CD4-positive, alpha-beta T cell treated with Interleukin-17A for 1 hour (primary cell): ENCODE results near the gene EHMT1.

Experiments
- DNase-seq: peaks from one replicate; pipeline ENCODE4 v3.0.0-alpha.2; 2020

EHMT1 gene

GRCh38 chr9:137676998-137677397, 58.2 kb downstream of the EHMT1 start:
- no peak for DNase-seq

GRCh38 chr9:137678202-137678601, 59.4 kb downstream of the EHMT1 start:
- no peak for DNase-seq

- no peak for DNase-seq
Measured at GRCh38 chr9:137679249-137679648, 60.4 kb downstream of the EHMT1 start.

GRCh38 chr9:137679695-137680305, 61.0 kb downstream of the EHMT1 start:
- DNase-seq, result no peak

- no peak for DNase-seq
Measured at GRCh38 chr9:137680444-137681358, 61.9 kb downstream of the EHMT1 start.

GRCh38 chr9:137682428-137683105, 63.8 kb downstream of the EHMT1 start:
- no peak for DNase-seq

- no peak for DNase-seq
Measured at GRCh38 chr9:137683262-137683864, 64.6 kb downstream of the EHMT1 start.

- DNase-seq, result no peak
Measured at GRCh38 chr9:137685035-137685740, 66.4 kb downstream of the EHMT1 start.

- no peak for DNase-seq
Measured at GRCh38 chr9:137685741-137686420, 67.1 kb downstream of the EHMT1 start.

- no peak for DNase-seq
Measured at GRCh38 chr9:137688261-137688660, 69.5 kb downstream of the EHMT1 start.

GRCh38 chr9:137688725-137689124, 69.9 kb downstream of the EHMT1 start:
- no peak for DNase-seq

GRCh38 chr9:137689745-137690529, 71.1 kb downstream of the EHMT1 start:
- DNase-seq, result no peak

GRCh38 chr9:137690930-137691645, 72.3 kb downstream of the EHMT1 start:
- no peak for DNase-seq

- DNase-seq, result no peak
Measured at GRCh38 chr9:137691646-137692351, 73.0 kb downstream of the EHMT1 start.

- DNase-seq, result no peak
Measured at GRCh38 chr9:137694236-137694959, 75.6 kb downstream of the EHMT1 start.

- peak; percentile 14 for DNase-seq
Measured at GRCh38 chr9:137694962-137695875, 76.4 kb downstream of the EHMT1 start.

GRCh38 chr9:137696136-137696925, 77.5 kb downstream of the EHMT1 start:
- DNase-seq, result no peak
